Transverse colon (tissue), 4 donors: ENCODE data around the gene ZNF438.
A peak's percentile ranks its signal among the peaks of the same experiment; 100 is the strongest.

Experiments
- CTCF ChIP-seq, 5 experiments: fragments of 200-600 bp in 3 of 5; fragments of 450-650 bp in 2 of 5; sonication (generic) in 3 of 5; IDR thresholded peaks; 1 replicate in 2 of 5; 2 replicates in 3 of 5; pipeline ENCODE4 v1.5.1; 2016 to 2017; ENCODE audit warnings: antibody characterized with exemption in 5 of 5, inconsistent platforms in 3 of 5, mild to moderate bottlenecking in 2 of 5, moderate library complexity in 1 of 5
- EP300 ChIP-seq: sonication (generic); formaldehyde crosslinking; IDR thresholded peaks from one replicate; pipeline ENCODE4 v1.6.1; 2017; ENCODE audit warnings: antibody characterized with exemption, low read depth
- POLR2A ChIP-seq: fragments of 450-650 bp; IDR thresholded peaks from one replicate; pipeline ENCODE4 v1.6.1; 2016; ENCODE audit warnings: antibody characterized with exemption, mild to moderate bottlenecking, moderate library complexity
- POLR2AphosphoS5 ChIP-seq, 3 donors: sonication (generic); formaldehyde crosslinking; IDR thresholded peaks; one replicate each; pipeline ENCODE4 v1.6.1; 2016; ENCODE audit warnings: antibody characterized with exemption in 3 of 3

DNA sequence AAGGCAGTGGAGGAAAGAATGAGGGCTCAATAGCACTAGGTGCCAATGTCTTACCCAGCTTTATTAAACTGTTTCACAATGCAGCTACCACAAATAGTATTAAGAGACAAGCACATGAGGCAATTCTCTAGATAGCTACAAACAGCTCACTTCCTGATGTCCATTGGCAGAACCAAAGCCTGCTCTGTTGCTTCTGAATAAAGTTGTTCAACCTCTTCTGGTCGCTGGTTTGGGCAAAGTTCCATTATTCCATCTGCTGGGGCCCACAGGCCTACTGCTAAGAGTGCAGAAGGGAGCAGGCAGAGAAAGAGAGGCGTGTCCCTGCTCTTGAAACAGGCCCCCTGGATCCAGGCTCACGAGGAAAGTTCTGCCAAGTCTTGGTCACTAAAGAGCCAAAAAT, 173.9 kb downstream of the ZNF438 start:
- TF ChIP-seq CTCF (IDR thresholded peaks at IDR 0.05) (no peak), POLR2A (no peak), EP300 (no peak), POLR2AphosphoS5 (IDR thresholded peaks at IDR 0.05) (peak in 1 of 3 donors; percentile 42)
